Endothelial cell of umbilical vein (primary cell): Measurements from ENCODE around the gene C1orf174.

Experiments
- EZH2 ChIP-seq: IDR thresholded peaks from 2 replicates; pipeline ENCODE4 v1.6.1; 2012; ENCODE audit warnings: borderline replicate concordance, low read depth, mild to moderate bottlenecking, moderate library complexity, low read length, inconsistent platforms; ENCODE audit not compliant: severe bottlenecking
- FOS ChIP-seq: IDR thresholded peaks from 2 replicates; pipeline ENCODE4 v1.6.1; 2011; ENCODE audit warnings: mild to moderate bottlenecking, low read length, moderate library complexity, borderline replicate concordance; ENCODE audit not compliant: insufficient read depth
- JUN ChIP-seq: IDR thresholded peaks from 2 replicates; pipeline ENCODE4 v1.6.1; 2011; ENCODE audit warnings: borderline replicate concordance, low read depth; ENCODE audit not compliant: insufficient read length, insufficient read depth
- MYC ChIP-seq: IDR thresholded peaks from one replicate; pipeline ENCODE4 v1.6.1; 2011; ENCODE audit warnings: mild to moderate bottlenecking, low read depth, low read length
- POLR2A ChIP-seq: IDR thresholded peaks from 2 replicates; pipeline ENCODE4 v1.6.1; 2012; ENCODE audit warnings: low read depth, mild to moderate bottlenecking, control low read depth, low read length
- POLR2AphosphoS5 ChIP-seq: IDR thresholded peaks from 2 replicates; pipeline ENCODE4 v1.6.1; 2012; ENCODE audit warnings: low read depth, mild to moderate bottlenecking, control low read depth, low read length, moderate library complexity; ENCODE audit not compliant: insufficient read depth
- TF ChIP-seq, protein P1 (sequence below), 2 donors: IDR thresholded peaks; 1 replicate in 1 of 2; 2 replicates in 1 of 2; pipeline ENCODE4 v1.5.1; 2011; ENCODE audit warnings: low read length in 2 of 2, mild to moderate bottlenecking in 2 of 2, moderate library complexity in 2 of 2, control low read depth in 1 of 2, inconsistent platforms in 1 of 2, low read depth in 1 of 2; ENCODE audit not compliant: insufficient read depth in 1 of 2; ENCODE audit errors: extremely low read depth in 1 of 2

DNA sequence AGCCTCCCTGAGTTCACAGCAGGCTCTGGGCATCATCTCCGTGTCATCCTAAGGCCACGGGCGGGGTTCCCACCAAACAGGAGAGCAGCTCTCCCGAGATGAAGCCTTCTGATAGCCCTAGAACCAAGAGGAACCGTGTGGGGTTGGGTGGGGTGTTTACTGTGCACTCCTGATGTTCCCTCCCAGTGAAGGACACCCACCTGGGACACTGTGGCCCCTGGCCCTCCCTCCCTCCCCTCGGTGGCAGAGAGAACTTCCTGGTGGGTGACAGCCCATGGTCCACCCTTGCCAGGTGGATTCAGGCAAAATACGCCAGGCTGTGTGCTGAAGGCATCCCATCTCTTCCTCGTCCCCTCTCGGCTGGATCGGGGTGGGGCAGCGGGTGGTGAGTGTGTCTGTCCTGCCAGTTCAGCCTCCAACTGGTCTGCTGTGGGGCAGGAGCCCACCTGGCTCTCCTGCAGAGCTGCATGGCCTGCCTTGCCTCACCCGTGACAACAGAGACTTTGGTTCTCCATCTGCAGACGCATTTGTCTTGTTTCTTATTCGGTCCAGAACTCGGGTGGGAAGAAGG, 15.6 kb upstream of the C1orf174 start:
- TF ChIP-seq, protein P1, sequence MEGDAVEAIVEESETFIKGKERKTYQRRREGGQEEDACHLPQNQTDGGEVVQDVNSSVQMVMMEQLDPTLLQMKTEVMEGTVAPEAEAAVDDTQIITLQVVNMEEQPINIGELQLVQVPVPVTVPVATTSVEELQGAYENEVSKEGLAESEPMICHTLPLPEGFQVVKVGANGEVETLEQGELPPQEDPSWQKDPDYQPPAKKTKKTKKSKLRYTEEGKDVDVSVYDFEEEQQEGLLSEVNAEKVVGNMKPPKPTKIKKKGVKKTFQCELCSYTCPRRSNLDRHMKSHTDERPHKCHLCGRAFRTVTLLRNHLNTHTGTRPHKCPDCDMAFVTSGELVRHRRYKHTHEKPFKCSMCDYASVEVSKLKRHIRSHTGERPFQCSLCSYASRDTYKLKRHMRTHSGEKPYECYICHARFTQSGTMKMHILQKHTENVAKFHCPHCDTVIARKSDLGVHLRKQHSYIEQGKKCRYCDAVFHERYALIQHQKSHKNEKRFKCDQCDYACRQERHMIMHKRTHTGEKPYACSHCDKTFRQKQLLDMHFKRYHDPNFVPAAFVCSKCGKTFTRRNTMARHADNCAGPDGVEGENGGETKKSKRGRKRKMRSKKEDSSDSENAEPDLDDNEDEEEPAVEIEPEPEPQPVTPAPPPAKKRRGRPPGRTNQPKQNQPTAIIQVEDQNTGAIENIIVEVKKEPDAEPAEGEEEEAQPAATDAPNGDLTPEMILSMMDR (IDR thresholded peaks at IDR 0.05; ENCODE audit: extremely low read depth in 1 of 2, insufficient read depth in 1 of 2, low read depth in 1 of 2, low read length in 2 of 2): no peak
- TF ChIP-seq EZH2 (no peak), POLR2AphosphoS5 (no peak), POLR2A (no peak), MYC (no peak), JUN (no peak), FOS (no peak)
